GM12892 (cell line): ENCODE data around the gene ST7.

Experiments
- POLR2A ChIP-seq: IDR thresholded peaks from 2 replicates; pipeline ENCODE4 v1.6.1; 2011; ENCODE audit warnings: low read depth, low read length, control low read depth
- POLR2AphosphoS5 ChIP-seq: IDR thresholded peaks from 2 replicates; pipeline ENCODE4 v1.6.1; 2011; ENCODE audit warnings: low read depth, low read length, control low read depth
- TAF1 ChIP-seq: IDR thresholded peaks from 2 replicates; pipeline ENCODE4 v1.6.1; 2011; ENCODE audit warnings: low read depth, mild to moderate bottlenecking, control low read depth, low read length, borderline replicate concordance

DNA sequence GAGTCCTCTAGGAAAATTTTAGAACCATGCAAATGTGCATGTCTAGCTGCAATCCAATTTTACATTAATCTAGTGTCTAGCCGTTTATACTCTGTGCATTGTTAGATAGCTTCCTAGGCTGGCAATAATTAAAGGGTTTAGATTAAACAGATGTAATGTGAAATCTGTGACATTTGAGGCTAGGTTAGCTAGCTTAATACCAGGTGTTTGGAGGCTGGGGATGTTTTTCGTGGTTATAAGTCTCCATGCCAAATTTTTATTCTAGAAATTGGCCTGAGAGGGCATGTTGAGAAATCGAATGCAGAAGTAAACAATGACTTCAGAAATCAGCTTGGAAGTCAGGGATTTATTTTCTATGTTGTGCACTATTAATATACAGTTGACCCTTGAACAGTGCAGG lies 94.2 kb downstream of the ST7 start:
- TF ChIP-seq POLR2A (no peak), TAF1 (no peak), POLR2AphosphoS5 (no peak)
